Activated CD8-positive, alpha-beta memory T cell treated with anti-CD3 and anti-CD28 coated beads, Interleukin-2, amount 10 ng/mL, durations not matched to agents 7 days and 5 days (primary cell): Measurements from ENCODE around the gene PCDH19. TPM values are rescaled to one million over a fixed set of nuclear protein-coding genes. Genes with fewer than 3 reads are reported as not detected.

ENCODE experiments used
- ATAC-seq: fragments of 150-1000 bp; cut with Tn5 transposase; one replicate; pipeline ENCODE4 v1.10.0; 2021; ENCODE audit warnings: moderate library complexity
- CTCF ChIA-PET: fragments of 350-600 bp; sonication (Branson Sonifier 250); formaldehyde crosslinking; loops from one replicate; lab custom pipeline; 2021; ENCODE audit warnings: antibody characterized with exemption; lab: Charles Lee
- DNase-seq: peaks from one replicate; pipeline ENCODE4 v3.0.0-alpha.2; 2020
- H3K27ac Mint-ChIP-seq: one replicate; pipeline ENCODE4 v1.8.0; 2021; ENCODE audit warnings: mild to moderate bottlenecking, mixed read lengths
- H3K27me3 Mint-ChIP-seq: one replicate; pipeline ENCODE4 v1.8.0; 2021; ENCODE audit warnings: mixed read lengths
- H3K36me3 Mint-ChIP-seq: one replicate; pipeline ENCODE4 v1.8.0; 2021; ENCODE audit warnings: mild to moderate bottlenecking, mixed read lengths
- H3K4me1 Mint-ChIP-seq: one replicate; pipeline ENCODE4 v1.8.0; 2021; ENCODE audit warnings: mixed read lengths
- H3K4me3 Mint-ChIP-seq: one replicate; pipeline ENCODE4 v1.8.0; 2021; ENCODE audit warnings: mild to moderate bottlenecking, moderate library complexity, mixed read lengths
- H3K9me3 Mint-ChIP-seq: one replicate; pipeline ENCODE4 v1.8.0; 2022; ENCODE audit warnings: low read depth, mixed read lengths
- total RNA-seq, 2 experiments: library from RNA; stranded (reverse); gene quantifications; one replicate each; pipeline ENCODE4 v1.2.3, GENCODE V29; 2021

Gene PCDH19
- total RNA-seq, 2 experiments from 2014 or later = not detected

GRCh38 chrX:100376576-100376975 lies 33.5 kb downstream of the PCDH19 start:
- ATAC-seq = no peak
- DNase-seq = no peak
- Mint-ChIP-seq H3K4me3 (no peak overlapping the region), H3K27me3 (no peaks in the 10 kb centered on the region), H3K36me3 (no peaks in the 10 kb centered on the region), H3K9me3 (no peaks in the 10 kb centered on the region), H3K27ac (no peak overlapping the region), H3K4me1 (no peaks in the 10 kb centered on the region)
- CTCF ChIA-PET = no interaction called here

GRCh38 chrX:100373673-100374072 lies 36.4 kb downstream of the PCDH19 start:
- Mint-ChIP-seq H3K9me3 (no peaks in the 10 kb centered on the region), H3K4me1 (no peaks in the 10 kb centered on the region)
- CTCF ChIA-PET = no interaction called here

GRCh38 chrX:100368167-100368566 lies 41.9 kb downstream of the PCDH19 start:
- H3K27ac Mint-ChIP-seq = no peak overlapping the region
- DNase-seq (no peak), ATAC-seq (no peak)

More at GRCh38 chrX:100373673-100374072, 36.4 kb downstream of the PCDH19 start:
- no peak for ATAC-seq
- Mint-ChIP-seq H3K27me3 (no peaks in the 10 kb centered on the region), H3K36me3 (no peaks in the 10 kb centered on the region), H3K27ac (no peak overlapping the region), H3K4me3 (no peak overlapping the region)
- no peak for DNase-seq

GRCh38 chrX:100363896-100364295 lies 46.2 kb downstream of the PCDH19 start:
- Mint-ChIP-seq H3K27me3 (no peaks in the 10 kb centered on the region), H3K4me3 (no peak overlapping the region), H3K36me3 (no peaks in the 10 kb centered on the region), H3K9me3 (no peaks in the 10 kb centered on the region), H3K27ac (no peak overlapping the region), H3K4me1 (no peaks in the 10 kb centered on the region)
- CTCF ChIA-PET = no interaction called here
- no peak for DNase-seq
- ATAC-seq = no peak

More at GRCh38 chrX:100368167-100368566, 41.9 kb downstream of the PCDH19 start:
- CTCF ChIA-PET = no interaction called here
- Mint-ChIP-seq H3K4me1 (no peaks in the 10 kb centered on the region), H3K27me3 (no peaks in the 10 kb centered on the region), H3K9me3 (no peaks in the 10 kb centered on the region), H3K36me3 (no peaks in the 10 kb centered on the region), H3K4me3 (no peak overlapping the region)

GRCh38 chrX:100358766-100359165 lies 51.3 kb downstream of the PCDH19 start:
- no peaks in the 10 kb centered on the region for H3K4me1 Mint-ChIP-seq
- DNase-seq (no peak), ATAC-seq (no peak)
- H3K27ac Mint-ChIP-seq = no peak overlapping the region
- H3K4me3 Mint-ChIP-seq = no peak overlapping the region
- no peaks in the 10 kb centered on the region for H3K36me3 Mint-ChIP-seq
- no peaks in the 10 kb centered on the region for H3K27me3 Mint-ChIP-seq
- H3K9me3 Mint-ChIP-seq = no peaks in the 10 kb centered on the region
- CTCF ChIA-PET = no interaction called here

- DNase-seq (no peak), ATAC-seq (no peak)
- Mint-ChIP-seq H3K4me3 (no peak overlapping the region), H3K4me1 (no peaks in the 10 kb centered on the region), H3K36me3 (no peaks in the 10 kb centered on the region), H3K27me3 (no peaks in the 10 kb centered on the region), H3K27ac (no peak overlapping the region), H3K9me3 (no peaks in the 10 kb centered on the region)
- CTCF ChIA-PET = no interaction called here
These were observed 53.6 kb downstream of the PCDH19 start for GRCh38 chrX:100356351-100356896.

GRCh38 chrX:100355680-100356079 lies 54.4 kb downstream of the PCDH19 start:
- DNase-seq (no peak), ATAC-seq (no peak)
- Mint-ChIP-seq H3K27ac (no peak overlapping the region), H3K4me1 (no peaks in the 10 kb centered on the region), H3K36me3 (no peaks in the 10 kb centered on the region), H3K27me3 (no peaks in the 10 kb centered on the region), H3K4me3 (no peak overlapping the region), H3K9me3 (no peaks in the 10 kb centered on the region)
- CTCF ChIA-PET = no interaction called here

- ATAC-seq = no peak
- H3K4me1 Mint-ChIP-seq = no peaks in the 10 kb centered on the region
- H3K4me3 Mint-ChIP-seq = no peak overlapping the region
- H3K36me3 Mint-ChIP-seq = no peaks in the 10 kb centered on the region
- CTCF ChIA-PET = no interaction called here
- DNase-seq = no peak
- H3K27ac Mint-ChIP-seq = no peak overlapping the region
- H3K9me3 Mint-ChIP-seq = no peaks in the 10 kb centered on the region
- H3K27me3 Mint-ChIP-seq = no peaks in the 10 kb centered on the region
These were observed 56.7 kb downstream of the PCDH19 start for GRCh38 chrX:100353326-100353725.

- H3K27ac Mint-ChIP-seq = no peak overlapping the region
- H3K4me1 Mint-ChIP-seq = no peaks in the 10 kb centered on the region
- no peaks in the 10 kb centered on the region for H3K27me3 Mint-ChIP-seq
- H3K36me3 Mint-ChIP-seq = no peaks in the 10 kb centered on the region
- ATAC-seq (no peak), DNase-seq (no peak)
- no peak overlapping the region for H3K4me3 Mint-ChIP-seq
- CTCF ChIA-PET = no interaction called here
- H3K9me3 Mint-ChIP-seq = no peaks in the 10 kb centered on the region
These were observed 59.2 kb downstream of the PCDH19 start for GRCh38 chrX:100350704-100351489.

- no peak for ATAC-seq
- H3K9me3 Mint-ChIP-seq = no peaks in the 10 kb centered on the region
- H3K4me3 Mint-ChIP-seq = no peak overlapping the region
- H3K4me1 Mint-ChIP-seq = no peaks in the 10 kb centered on the region
- CTCF ChIA-PET = no interaction called here
- no peak for DNase-seq
- H3K27me3 Mint-ChIP-seq = no peaks in the 10 kb centered on the region
- H3K36me3 Mint-ChIP-seq = no peaks in the 10 kb centered on the region
- H3K27ac Mint-ChIP-seq = no peak overlapping the region
These were observed 60.7 kb downstream of the PCDH19 start for GRCh38 chrX:100349391-100349790.

GRCh38 chrX:100341142-100341510 lies 68.9 kb downstream of the PCDH19 start:
- Mint-ChIP-seq H3K4me1 (no peaks in the 10 kb centered on the region), H3K4me3 (no peak overlapping the region), H3K27me3 (no peaks in the 10 kb centered on the region), H3K27ac (no peak overlapping the region), H3K9me3 (no peaks in the 10 kb centered on the region), H3K36me3 (no peaks in the 10 kb centered on the region)
- ATAC-seq (no peak), DNase-seq (no peak)
- CTCF ChIA-PET = no interaction called here

GRCh38 chrX:100340491-100341141 lies 69.5 kb downstream of the PCDH19 start:
- Mint-ChIP-seq H3K27me3 (no peaks in the 10 kb centered on the region), H3K4me1 (no peaks in the 10 kb centered on the region), H3K27ac (no peak overlapping the region), H3K9me3 (no peaks in the 10 kb centered on the region), H3K4me3 (no peak overlapping the region), H3K36me3 (no peaks in the 10 kb centered on the region)
- DNase-seq (no peak), ATAC-seq (no peak)
- CTCF ChIA-PET = no interaction called here

GRCh38 chrX:100328351-100328750 lies 81.7 kb downstream of the PCDH19 start:
- Mint-ChIP-seq H3K27ac (no peak overlapping the region), H3K9me3 (peaks cover 2% of the 10 kb centered on the region), H3K36me3 (no peaks in the 10 kb centered on the region), H3K27me3 (no peaks in the 10 kb centered on the region), H3K4me1 (no peaks in the 10 kb centered on the region), H3K4me3 (no peak overlapping the region)
- DNase-seq (no peak), ATAC-seq (no peak)
- CTCF ChIA-PET = no interaction called here

- H3K36me3 Mint-ChIP-seq = no peaks in the 10 kb centered on the region
- H3K4me1 Mint-ChIP-seq = no peaks in the 10 kb centered on the region
- no peak for ATAC-seq
- H3K27ac Mint-ChIP-seq = no peak overlapping the region
- CTCF ChIA-PET = interaction anchor here (1.2 kb wide), 1 partner anchor 8 kb away, joined by 4 read pairs; no protein-coding TSS in a partner anchor
- H3K9me3 Mint-ChIP-seq = no peaks in the 10 kb centered on the region
- no peak for DNase-seq
- no peaks in the 10 kb centered on the region for H3K27me3 Mint-ChIP-seq
- no peak overlapping the region for H3K4me3 Mint-ChIP-seq
These were observed 90.4 kb downstream of the PCDH19 start for GRCh38 chrX:100319716-100320115.
